MM.1S (cell line): ENCODE results near the gene OS9.
A peak's percentile ranks its signal among the peaks of the same experiment; 100 is the strongest.

Source experiments
- DNase-seq: peaks from one replicate; pipeline ENCODE4 v3.0.0-alpha.2; 2015
- H2AFZ ChIP-seq: fragments of 300-600 bp; sonication (generic); 2 replicates; pipeline ENCODE4 v1.6.0; 2016; ENCODE audit warnings: antibody characterized with exemption, low read length
- H3F3A ChIP-seq: fragments of 300-600 bp; sonication (generic); 2 replicates; pipeline ENCODE4 v1.6.1; 2016; ENCODE audit warnings: mild to moderate bottlenecking, antibody characterized with exemption, low read length, moderate library complexity, mixed read lengths; ENCODE audit not compliant: insufficient read depth
- H3K27ac ChIP-seq: fragments of 300-600 bp; sonication (generic); 2 replicates; pipeline ENCODE4 v1.5.1; 2016; ENCODE audit warnings: mild to moderate bottlenecking, low read length
- H3K27me3 ChIP-seq: fragments of 300-600 bp; sonication (generic); replicated peaks from 2 replicates; pipeline ENCODE4 v1.6.0; 2016; ENCODE audit warnings: low read length; ENCODE audit not compliant: insufficient read depth
- H3K36me3 ChIP-seq: fragments of 300-600 bp; sonication (generic); replicated peaks from 2 replicates; pipeline ENCODE4 v1.6.1; 2016; ENCODE audit warnings: mild to moderate bottlenecking, low read length, mixed read lengths; ENCODE audit not compliant: insufficient read depth
- H3K4me1 ChIP-seq: fragments of 300-600 bp; sonication (generic); 2 replicates; pipeline ENCODE4 v1.6.1; 2016; ENCODE audit warnings: low read length, mixed read lengths
- H3K4me2 ChIP-seq: fragments of 300-600 bp; sonication (generic); 2 replicates; pipeline ENCODE4 v1.6.0; 2016; ENCODE audit warnings: low read depth, low read length
- H3K4me3 ChIP-seq: fragments of 300-600 bp; sonication (generic); 2 replicates; pipeline ENCODE4 v1.5.1; 2016; ENCODE audit warnings: low read length, mixed read lengths
- H3K79me2 ChIP-seq: fragments of 300-600 bp; sonication (generic); 2 replicates; pipeline ENCODE4 v1.6.1; 2016; ENCODE audit warnings: mixed run types, low read length, mixed read lengths
- H3K9ac ChIP-seq: fragments of 300-600 bp; sonication (generic); 2 replicates; pipeline ENCODE4 v1.6.1; 2016; ENCODE audit warnings: low read length, mixed read lengths
- H3K9me2 ChIP-seq: fragments of 300-600 bp; sonication (generic); replicated peaks from 2 replicates; pipeline ENCODE4 v1.6.1; 2016; ENCODE audit warnings: mild to moderate bottlenecking, low read length, mixed read lengths; ENCODE audit not compliant: insufficient read depth
- H3K9me3 ChIP-seq: fragments of 300-600 bp; sonication (generic); replicated peaks from 2 replicates; pipeline ENCODE4 v1.6.1; 2016; ENCODE audit warnings: mild to moderate bottlenecking, low read length, mixed read lengths; ENCODE audit not compliant: insufficient read depth
- H4K20me1 ChIP-seq: fragments of 300-600 bp; sonication (generic); 2 replicates; pipeline ENCODE4 v1.6.1; 2016; ENCODE audit warnings: mild to moderate bottlenecking, low read length, moderate library complexity, mixed read lengths; ENCODE audit not compliant: insufficient read depth
- CTCF ChIP-seq: fragments of 300-600 bp; sonication (generic); IDR thresholded peaks from 2 replicates; pipeline ENCODE4 v1.5.1; 2016; ENCODE audit warnings: antibody characterized with exemption, low read length, mixed read lengths
- EZH2 ChIP-seq: fragments of 300-600 bp; sonication (generic); optimal IDR thresholded peaks from 2 replicates; pipeline ENCODE3; 2017; ENCODE audit warnings: low read depth, mild to moderate bottlenecking, antibody characterized with exemption, low read length, mixed read lengths
- EZH2phosphoT487 ChIP-seq: fragments of 300-600 bp; sonication (generic); IDR thresholded peaks from 2 replicates; pipeline ENCODE4 v1.6.1; 2018; ENCODE audit warnings: antibody characterized with exemption, low read length

The OS9 gene

GRCh38 chr12:57739914-57740538 lies 46.1 kb downstream of the OS9 start:
- Histone ChIP-seq H3F3A (peaks cover 15% of the 10 kb centered on the region; the same call in 1 of the 2 replicates), H3K27ac (no peak overlapping the region), H3K9me3 (no peaks in the 10 kb centered on the region), H3K79me2 (peaks cover 36% of the 10 kb centered on the region), H3K27me3 (no peaks in the 10 kb centered on the region), H2AFZ (no peak overlapping the region), H3K9ac (no peak overlapping the region), H3K4me2 (peak overlapping the region; percentile 72; the same call in 1 of the 2 replicates), H3K4me1 (peaks cover 28% of the 10 kb centered on the region), H3K4me3 (no peak overlapping the region), H3K36me3 (no peaks in the 10 kb centered on the region), H3K9me2 (no peaks in the 10 kb centered on the region), H4K20me1 (no peaks in the 10 kb centered on the region; the same call in 1 of the 2 replicates)
- TF ChIP-seq EZH2 = no peak
- no peak for DNase-seq

GRCh38 chr12:57740656-57741412 lies 46.9 kb downstream of the OS9 start:
- Histone ChIP-seq H2AFZ (no peak overlapping the region), H4K20me1 (no peaks in the 10 kb centered on the region; the same call in 1 of the 2 replicates), H3K79me2 (peaks cover 44% of the 10 kb centered on the region), H3K27ac (peak overlapping the region; percentile 46; the same call in 1 of the 2 replicates), H3K4me3 (peak overlapping the region; percentile 80), H3K9me2 (no peaks in the 10 kb centered on the region), H3K27me3 (no peaks in the 10 kb centered on the region), H3K4me2 (peak overlapping the region; percentile 72), H3K9me3 (no peaks in the 10 kb centered on the region), H3K9ac (peak overlapping the region; percentile 76; the same call in 1 of the 2 replicates), H3K4me1 (peaks cover 28% of the 10 kb centered on the region), H3F3A (peaks cover 19% of the 10 kb centered on the region), H3K36me3 (no peaks in the 10 kb centered on the region)
- peak; percentile 37 for DNase-seq
- TF ChIP-seq EZH2phosphoT487 (no peak), CTCF (no peak), EZH2 (no peak)

- DNase-seq = no peak
- Histone ChIP-seq H3K4me1 (peaks cover 28% of the 10 kb centered on the region), H3K4me2 (peak overlapping the region; percentile 72), H3F3A (peaks cover 25% of the 10 kb centered on the region), H3K27ac (peak overlapping the region; percentile 46; the same call in 1 of the 2 replicates), H2AFZ (0 out of 2 replicates have a peak overlapping the region, but pooled peaks have one; percentile 49), H3K9ac (peak overlapping the region; percentile 76), H4K20me1 (no peaks in the 10 kb centered on the region; the same call in 1 of the 2 replicates), H3K79me2 (peaks cover 45% of the 10 kb centered on the region), H3K36me3 (no peaks in the 10 kb centered on the region), H3K9me2 (no peaks in the 10 kb centered on the region), H3K4me3 (peak overlapping the region; percentile 80), H3K9me3 (no peaks in the 10 kb centered on the region), H3K27me3 (no peaks in the 10 kb centered on the region)
- no peak for TF ChIP-seq CTCF
- no peak for TF ChIP-seq EZH2phosphoT487
- no peak for TF ChIP-seq EZH2
These were observed 47.5 kb downstream of the OS9 start for GRCh38 chr12:57741413-57741789.
